Liver (tissue), 3 donors: ENCODE measurements around the gene ZSCAN5C.

Source experiments
- CTCF ChIP-seq: fragments of 150-350 bp; IDR thresholded peaks from 2 replicates; pipeline ENCODE4 v1.5.1; 2017; ENCODE audit warnings: improper control_type of control experiment, low read depth, low read length; ENCODE audit not compliant: missing input control
- GABPA ChIP-seq, 2 donors: IDR thresholded peaks in 1 of 2; conservative IDR thresholded peaks in 1 of 2; 2 replicates each; pipeline ENCODE4 v1.6.1; 2016; ENCODE audit warnings: antibody characterized with exemption in 2 of 2, mild to moderate bottlenecking in 1 of 2, moderate library complexity in 1 of 2
- JUND ChIP-seq, 2 donors: IDR thresholded peaks; 2 replicates each; pipeline ENCODE4 v1.6.1; 2016; ENCODE audit warnings: antibody characterized with exemption in 2 of 2
- MAX ChIP-seq: IDR thresholded peaks from 2 replicates; pipeline ENCODE4 v1.6.1; 2016; ENCODE audit warnings: antibody characterized with exemption
- RAD21 ChIP-seq, 2 donors: IDR thresholded peaks; 2 replicates each; pipeline ENCODE4 v1.6.1; 2016; ENCODE audit warnings: antibody characterized with exemption in 2 of 2, mild to moderate bottlenecking in 2 of 2
- REST ChIP-seq: IDR thresholded peaks from 2 replicates; pipeline ENCODE4 v1.6.1; 2016; ENCODE audit warnings: antibody characterized with exemption, mild to moderate bottlenecking
- SP1 ChIP-seq: IDR thresholded peaks from 2 replicates; pipeline ENCODE4 v1.6.1; 2018; ENCODE audit warnings: antibody characterized with exemption, mild to moderate bottlenecking
- TAF1 ChIP-seq: conservative IDR thresholded peaks from 2 replicates; pipeline ENCODE4 v1.6.1; 2016; ENCODE audit warnings: antibody characterized with exemption, mild to moderate bottlenecking
- YY1 ChIP-seq: IDR thresholded peaks from 2 replicates; pipeline ENCODE4 v1.6.1; 2016; ENCODE audit warnings: antibody characterized with exemption, mild to moderate bottlenecking
- donor health status: healthy.
- donor health status: healthy.

- TF ChIP-seq RAD21 (IDR thresholded peaks at IDR 0.05): no peak
- TF ChIP-seq CTCF: no peak
- TF ChIP-seq MAX: no peak
- no peak for TF ChIP-seq JUND (IDR thresholded peaks at IDR 0.05)
- no peak for TF ChIP-seq SP1
- no peak for TF ChIP-seq TAF1
- no peak for TF ChIP-seq YY1
- TF ChIP-seq REST: no peak
- no peak for TF ChIP-seq GABPA (IDR thresholded peaks at IDR 0.05 in 1 of 2, conservative IDR thresholded peaks at IDR 0.05 in 1 of 2)
Observed at GRCh38 chr19:56191711-56192110, 10.4 kb upstream of the ZSCAN5C start.
